Cerebellar nuclear complex (tissue), 1 donor: ENCODE results near the gene PTTG2.
A peak's percentile ranks its signal among the peaks of the same experiment; 100 is the strongest.
"Not testable (repeated sequence)": the region's sequence is repeated elsewhere in the genome, so short reads cannot be mapped to it uniquely, and the experiment has no call there.

Experiments used
- DNase-seq, 2 experiments: peaks; one replicate each; lab custom pipeline; 2025; lab: John Stamatoyannopoulos, UW

PTTG2 gene

GRCh38 chr4:37960098-37960497, at the start of gene PTTG2:
PTTG2 (plus strand) TSS chr4:37960398; CDS start chr4:37960435, 37 bp downstream.
- no peak for DNase-seq

- DNase-seq: no peak
Measured at GRCh38 chr4:37914539-37914938, 45.7 kb upstream of the PTTG2 start.

GRCh38 chr4:37917388-37917787, 42.8 kb upstream of the PTTG2 start:
- DNase-seq: no peak

- DNase-seq: no peak
Measured at GRCh38 chr4:37918653-37919052, 41.5 kb upstream of the PTTG2 start.

GRCh38 chr4:37922328-37922727, 37.9 kb upstream of the PTTG2 start:
- DNase-seq: no peak

- DNase-seq: not testable (repeated sequence)
Measured at GRCh38 chr4:37923089-37923488, 37.1 kb upstream of the PTTG2 start.

- DNase-seq: no peak
Measured at GRCh38 chr4:37924946-37925345, 35.3 kb upstream of the PTTG2 start.

GRCh38 chr4:37927434-37927833, 32.8 kb upstream of the PTTG2 start:
- no peak for DNase-seq

GRCh38 chr4:37928426-37929416, 31.5 kb upstream of the PTTG2 start:
- DNase-seq: peak in 1 of 2 experiments; percentile 5

GRCh38 chr4:37934096-37934495, 26.1 kb upstream of the PTTG2 start:
- DNase-seq: no peak

- no peak for DNase-seq
Measured at GRCh38 chr4:37934609-37935008, 25.6 kb upstream of the PTTG2 start.

GRCh38 chr4:37935026-37935425, 25.2 kb upstream of the PTTG2 start:
- no peak for DNase-seq

- DNase-seq: peak in 1 of 2 experiments; percentile 2
Measured at GRCh38 chr4:37936889-37937498, 23.2 kb upstream of the PTTG2 start.

- no peak for DNase-seq
Measured at GRCh38 chr4:37938208-37938607, 22.0 kb upstream of the PTTG2 start.

GRCh38 chr4:37946503-37947179, 13.6 kb upstream of the PTTG2 start:
- no peak for DNase-seq

GRCh38 chr4:37948542-37948941, 11.7 kb upstream of the PTTG2 start:
- no peak for DNase-seq

- no peak for DNase-seq
Measured at GRCh38 chr4:37949636-37950426, 10.4 kb upstream of the PTTG2 start.

- DNase-seq: no peak
Measured at GRCh38 chr4:37951461-37952352, 8.5 kb upstream of the PTTG2 start.

- no peak for DNase-seq
Measured at GRCh38 chr4:37953156-37953555, 7.0 kb upstream of the PTTG2 start.

GRCh38 chr4:37953620-37954293, 6.4 kb upstream of the PTTG2 start:
- no peak for DNase-seq
